Neutrophil (primary cell): ENCODE results near the gene DPYD.

Experiments used
- H3K27ac ChIP-seq: fragments of 200-600 bp; sonication (generic); 2 replicates; pipeline ENCODE4 v1.5.1; 2016; ENCODE audit warnings: mild to moderate bottlenecking, moderate library complexity
- H3K27me3 ChIP-seq: fragments of 200-600 bp; sonication (generic); 2 replicates; pipeline ENCODE4 v1.6.0; 2016; ENCODE audit warnings: mild to moderate bottlenecking
- H3K36me3 ChIP-seq: fragments of 200-600 bp; sonication (generic); 2 replicates; pipeline ENCODE4 v1.5.1; 2017
- H3K4me1 ChIP-seq, 2 experiments: fragments of 200-600 bp in 1 of 2; sonication (generic) in 1 of 2; 1 replicate in 1 of 2; 2 replicates in 1 of 2; pipeline versions ENCODE4 v1.5.1 to v1.6.1; 2013 to 2016; ENCODE audit warnings: low read depth in 1 of 2, low read length in 1 of 2, mild to moderate bottlenecking in 1 of 2, moderate library complexity in 1 of 2; ENCODE audit not compliant: control insufficient read depth in 1 of 2, insufficient read depth in 1 of 2
- H3K4me3 ChIP-seq, 2 experiments: fragments of 200-600 bp in 1 of 2; sonication (generic) in 1 of 2; 1 replicate in 1 of 2; 2 replicates in 1 of 2; pipeline ENCODE4 v1.5.1; 2013 to 2016; ENCODE audit warnings: low read depth in 1 of 2, low read length in 1 of 2, mild to moderate bottlenecking in 1 of 2, moderate library complexity in 1 of 2
- H3K9me3 ChIP-seq: fragments of 200-600 bp; sonication (generic); 2 replicates; pipeline ENCODE4 v1.5.1; 2016
- CTCF ChIP-seq: fragments of 200-600 bp; sonication (generic); IDR thresholded peaks from 2 replicates; pipeline ENCODE4 v1.5.1; 2016; ENCODE audit warnings: antibody characterized with exemption

DPYD gene

GRCh38 chr1:97433094-97433823 lies 487.6 kb downstream of the DPYD start:
- Histone ChIP-seq H3K27me3 (no peaks in the 10 kb centered on the region), H3K9me3 (no peaks in the 10 kb centered on the region), H3K27ac (no peak overlapping the region), H3K4me3 (no peak overlapping the region), H3K4me1 (peaks cover 8 to 18% of the 10 kb centered on the region in 2 experiments), H3K36me3 (no peaks in the 10 kb centered on the region)
- no peak for TF ChIP-seq CTCF

DNA sequence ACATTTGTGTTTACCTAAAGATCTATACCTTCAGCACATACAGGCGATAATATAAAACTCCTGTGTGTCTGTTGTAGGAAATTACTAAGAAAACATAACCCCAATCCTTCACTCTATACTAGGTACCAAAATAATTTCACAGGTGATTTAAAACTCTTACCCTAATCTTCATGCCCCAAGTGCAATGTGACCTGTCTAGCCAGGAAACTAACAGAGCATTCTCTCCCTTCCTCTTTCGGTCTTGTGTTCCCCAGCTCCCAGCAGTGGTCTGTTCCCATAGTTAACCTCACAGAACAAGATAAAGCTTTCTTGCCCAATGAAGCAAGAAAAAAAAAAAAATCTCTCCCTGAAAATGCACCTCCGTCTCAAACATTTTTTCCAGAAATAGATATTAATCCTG lies 493.5 kb downstream of the DPYD start:
- H3K27me3 ChIP-seq: no peaks in the 10 kb centered on the region
- H3K27ac ChIP-seq: no peak overlapping the region
- no peaks in the 10 kb centered on the region for H3K36me3 ChIP-seq
- no peaks in the 10 kb centered on the region for H3K4me1 ChIP-seq
- H3K9me3 ChIP-seq: no peaks in the 10 kb centered on the region
- no peak overlapping the region for H3K4me3 ChIP-seq
- no peak for TF ChIP-seq CTCF

DNA sequence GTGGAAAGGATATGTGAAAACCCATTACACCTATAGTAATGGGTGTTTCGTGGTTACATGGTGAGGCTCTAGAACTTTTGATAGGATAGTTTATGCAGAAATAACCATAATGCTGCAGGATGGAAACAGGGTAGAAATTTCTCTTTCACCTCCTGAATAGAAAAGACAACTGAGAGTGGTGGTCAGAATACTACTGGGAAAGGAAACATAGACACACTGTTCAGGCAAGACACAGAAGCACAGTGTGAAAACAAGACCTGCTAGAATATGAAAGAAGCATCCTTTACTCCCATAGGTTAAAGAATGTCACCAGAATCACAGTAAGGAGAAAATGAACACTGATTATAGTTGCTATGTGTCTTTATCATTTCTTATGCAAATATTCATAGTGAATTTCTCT lies 496.6 kb downstream of the DPYD start:
- H3K36me3 ChIP-seq: no peaks in the 10 kb centered on the region
- no peaks in the 10 kb centered on the region for H3K9me3 ChIP-seq
- no peak overlapping the region for H3K4me3 ChIP-seq
- H3K27me3 ChIP-seq: no peaks in the 10 kb centered on the region
- TF ChIP-seq CTCF: no peak
- H3K4me1 ChIP-seq: no peaks in the 10 kb centered on the region
- H3K27ac ChIP-seq: no peak overlapping the region

- H3K27ac ChIP-seq: no peak overlapping the region
Measured at GRCh38 chr1:97423403-97423802, 497.4 kb downstream of the DPYD start.

GRCh38 chr1:97417661-97418060 lies 503.2 kb downstream of the DPYD start:
- H3K4me3 ChIP-seq: no peak overlapping the region
- no peaks in the 10 kb centered on the region for H3K9me3 ChIP-seq
- no peaks in the 10 kb centered on the region for H3K36me3 ChIP-seq
- no peak for TF ChIP-seq CTCF
- no peak overlapping the region for H3K27ac ChIP-seq
- H3K27me3 ChIP-seq: no peaks in the 10 kb centered on the region
- H3K4me1 ChIP-seq: no peaks in the 10 kb centered on the region

More at GRCh38 chr1:97423403-97423802, 497.4 kb downstream of the DPYD start:
- TF ChIP-seq CTCF: no peak
- Histone ChIP-seq H3K4me3 (no peak overlapping the region), H3K36me3 (no peaks in the 10 kb centered on the region), H3K9me3 (no peaks in the 10 kb centered on the region), H3K27me3 (no peaks in the 10 kb centered on the region), H3K4me1 (no peaks in the 10 kb centered on the region)
